CD4-positive, alpha-beta T cell (primary cell): ENCODE measurements around the gene ATP1A2. TPM values are rescaled to one million over a fixed set of nuclear protein-coding genes. Genes with fewer than 3 reads are reported as not detected.

Source experiments
- ATAC-seq: fragments of 200-7000 bp; cut with Tn5 transposase; one replicate; pipeline ENCODE4 v1.10.0; 2022; ENCODE audit warnings: mild to moderate bottlenecking; ENCODE audit not compliant: poor library complexity
- CTCF ChIA-PET: fragments of 350-600 bp; sonication (Branson Sonifier 250); formaldehyde crosslinking; loops from one replicate; lab custom pipeline; 2021; ENCODE audit warnings: antibody characterized with exemption, inconsistent platforms; lab: Charles Lee
- POLR2A ChIA-PET: fragments of 350-600 bp; sonication (Branson Sonifier 250); formaldehyde crosslinking; loops from one replicate; lab custom pipeline; 2021; ENCODE audit warnings: antibody characterized with exemption, inconsistent platforms; lab: Charles Lee
- DNase-seq, 14 experiments: peaks; one replicate each; pipeline ENCODE4 v3.0.0-alpha.2; 2013 to 2020; ENCODE audit warnings: mixed read lengths in 2 of 14
- H3K27ac ChIP-seq, 2 donors: one replicate each; pipeline versions ENCODE4 v1.5.1 to v1.7.0; 2013; ENCODE audit warnings: low read length in 2 of 2, low read depth in 1 of 2, mild to moderate bottlenecking in 1 of 2
- H3K27me3 ChIP-seq, 2 experiments: 1 replicate in 1 of 2; 2 replicates in 1 of 2; pipeline versions ENCODE4 v1.6.1 to v1.7.0; 2013; ENCODE audit warnings: low read length in 2 of 2, control low read depth in 1 of 2, mild to moderate bottlenecking in 1 of 2, moderate library complexity in 1 of 2; ENCODE audit not compliant: insufficient read depth in 2 of 2, control insufficient read depth in 1 of 2
- H3K36me3 ChIP-seq: one replicate; pipeline ENCODE4 v1.6.1; 2013; ENCODE audit warnings: low read length, control low read depth; ENCODE audit not compliant: insufficient read depth
- H3K4me1 ChIP-seq: one replicate; pipeline ENCODE4 v1.6.1; 2013; ENCODE audit warnings: low read length, control low read depth; ENCODE audit not compliant: insufficient read depth
- H3K4me3 ChIP-seq: one replicate; pipeline ENCODE4 v1.5.1; 2013; ENCODE audit warnings: mild to moderate bottlenecking, low read length, moderate library complexity
- H3K9me3 ChIP-seq, 2 experiments: 1 replicate in 1 of 2; 2 replicates in 1 of 2; pipeline versions ENCODE4 v1.6.1 to v1.7.0; 2013; ENCODE audit warnings: low read length in 2 of 2, mild to moderate bottlenecking in 2 of 2, control low read depth in 1 of 2, moderate library complexity in 1 of 2; ENCODE audit not compliant: control insufficient read depth in 1 of 2, insufficient read depth in 1 of 2
- H3K27ac Mint-ChIP-seq: one replicate; pipeline ENCODE4 v1.8.0; 2020; ENCODE audit warnings: mixed read lengths
- H3K27me3 Mint-ChIP-seq: one replicate; pipeline ENCODE4 v1.8.0; 2021; ENCODE audit warnings: mixed read lengths
- H3K36me3 Mint-ChIP-seq: one replicate; pipeline ENCODE4 v1.8.0; 2021; ENCODE audit warnings: low read depth, mixed read lengths
- H3K4me1 Mint-ChIP-seq: one replicate; pipeline ENCODE4 v1.8.0; 2021; ENCODE audit warnings: low read depth, mixed read lengths
- H3K4me3 Mint-ChIP-seq: one replicate; pipeline ENCODE4 v1.8.0; 2020; ENCODE audit warnings: mild to moderate bottlenecking, mixed read lengths
- H3K9me3 Mint-ChIP-seq: one replicate; pipeline ENCODE4 v1.8.0; 2020; ENCODE audit warnings: mixed read lengths
- intact Hi-C, 2 experiments: fragments of 100-400 bp; cut with DNase I in 1 of 2; cut with micrococcal nuclease in 1 of 2; formaldehyde crosslinking; loops; one replicate each; pipeline versions ENCODE4 v1.15.1 to v1.9.0; 2023 to 2025; cut with DNase I, micrococcal nuclease
- polyA plus RNA-seq, 2 donors: library from polyadenylated mRNA; unstranded; fragments of 120-200 nt; gene quantifications; one replicate each; pipeline ENCODE4 v1.2.1, GENCODE V29; 2013
- total RNA-seq, 174 experiments: library from RNA in 2 of 174; stranded (reverse) in 2 of 174; gene quantifications; one replicate each; pipeline ENCODE4 v1.2.3 and lab custom pipeline; 2021 to 2026
- TF ChIP-seq, protein P1 (sequence below): fragments of 200-600 bp; IDR thresholded peaks from one replicate; pipeline ENCODE4 v1.8.0; 2022; ENCODE audit warnings: antibody characterized with exemption, mild to moderate bottlenecking

Gene ATP1A2
- total RNA-seq (not detected), total RNA-seq (lab: John Stamatoyannopoulos, UW) (0 to 0.29 (median 0) reads per million in 172 experiments)
- polyA plus RNA-seq (2013, experiment 1 of 2): 0.03 TPM
- 1.7 TPM for polyA plus RNA-seq (2013, experiment 2 of 2)

DNA sequence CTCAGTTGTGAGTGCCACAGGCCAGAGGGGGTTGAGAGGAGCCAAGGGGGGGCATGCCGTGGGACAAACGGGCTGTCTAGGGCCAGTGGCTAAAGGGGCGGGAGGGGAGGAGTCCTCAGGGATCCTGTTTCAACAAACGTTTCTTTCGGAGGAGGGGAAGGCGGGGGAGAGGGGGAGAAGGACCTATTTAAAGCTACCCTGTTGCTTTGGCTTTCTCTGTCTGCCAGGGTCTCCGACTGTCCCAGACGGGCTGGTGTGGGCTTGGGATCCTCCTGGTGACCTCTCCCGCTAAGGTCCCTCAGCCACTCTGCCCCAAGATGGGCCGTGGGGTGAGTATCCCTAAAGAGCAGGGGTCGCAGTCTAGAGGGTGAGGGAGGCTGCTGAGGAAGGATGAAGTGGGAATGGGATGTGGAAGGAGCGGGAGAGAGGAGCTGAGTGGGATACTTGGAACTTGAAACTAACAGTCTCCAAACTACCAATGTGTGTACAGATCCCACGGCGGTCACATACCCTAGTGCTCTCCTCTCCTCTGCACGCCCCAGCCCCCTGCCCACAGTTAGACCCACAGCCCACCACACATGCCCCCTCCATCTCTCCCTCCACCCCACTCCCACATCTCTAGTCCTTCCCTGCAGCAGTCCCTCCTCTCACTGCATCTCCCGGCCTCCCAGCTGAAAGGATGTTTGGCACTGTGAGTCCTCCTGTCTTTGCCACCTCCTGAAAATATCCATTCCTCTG is at the start of gene ATP1A2:
ATP1A2 (plus strand) TSS at position 215 of the 738 bp plus-strand sequence; CDS start at position 318, 103 bp downstream.
- Histone ChIP-seq H3K4me3 (no peak within 1 kb of the TSS), H3K4me1 (no peaks in the 10 kb centered on the region), H3K36me3 (no peaks in the 10 kb centered on the region), H3K9me3 (no peaks in the 10 kb centered on the region), H3K27ac (no peak within 1 kb of the TSS), H3K27me3 (peaks cover 7 to 21% of the 10 kb centered on the region in 2 experiments)
- CTCF ChIA-PET: no interaction called here
- ATAC-seq: no peak
- Mint-ChIP-seq H3K27me3 (peaks cover 18% of the 10 kb centered on the region), H3K4me1 (no peaks in the 10 kb centered on the region), H3K27ac (no peak within 1 kb of the TSS), H3K36me3 (no peaks in the 10 kb centered on the region), H3K4me3 (no peak within 1 kb of the TSS), H3K9me3 (no peaks in the 10 kb centered on the region)
- intact Hi-C loops: no loop called here
- TF ChIP-seq, protein P1, sequence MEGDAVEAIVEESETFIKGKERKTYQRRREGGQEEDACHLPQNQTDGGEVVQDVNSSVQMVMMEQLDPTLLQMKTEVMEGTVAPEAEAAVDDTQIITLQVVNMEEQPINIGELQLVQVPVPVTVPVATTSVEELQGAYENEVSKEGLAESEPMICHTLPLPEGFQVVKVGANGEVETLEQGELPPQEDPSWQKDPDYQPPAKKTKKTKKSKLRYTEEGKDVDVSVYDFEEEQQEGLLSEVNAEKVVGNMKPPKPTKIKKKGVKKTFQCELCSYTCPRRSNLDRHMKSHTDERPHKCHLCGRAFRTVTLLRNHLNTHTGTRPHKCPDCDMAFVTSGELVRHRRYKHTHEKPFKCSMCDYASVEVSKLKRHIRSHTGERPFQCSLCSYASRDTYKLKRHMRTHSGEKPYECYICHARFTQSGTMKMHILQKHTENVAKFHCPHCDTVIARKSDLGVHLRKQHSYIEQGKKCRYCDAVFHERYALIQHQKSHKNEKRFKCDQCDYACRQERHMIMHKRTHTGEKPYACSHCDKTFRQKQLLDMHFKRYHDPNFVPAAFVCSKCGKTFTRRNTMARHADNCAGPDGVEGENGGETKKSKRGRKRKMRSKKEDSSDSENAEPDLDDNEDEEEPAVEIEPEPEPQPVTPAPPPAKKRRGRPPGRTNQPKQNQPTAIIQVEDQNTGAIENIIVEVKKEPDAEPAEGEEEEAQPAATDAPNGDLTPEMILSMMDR: no peak
- DNase-seq: no peak
- POLR2A ChIA-PET: no interaction called here

DNA sequence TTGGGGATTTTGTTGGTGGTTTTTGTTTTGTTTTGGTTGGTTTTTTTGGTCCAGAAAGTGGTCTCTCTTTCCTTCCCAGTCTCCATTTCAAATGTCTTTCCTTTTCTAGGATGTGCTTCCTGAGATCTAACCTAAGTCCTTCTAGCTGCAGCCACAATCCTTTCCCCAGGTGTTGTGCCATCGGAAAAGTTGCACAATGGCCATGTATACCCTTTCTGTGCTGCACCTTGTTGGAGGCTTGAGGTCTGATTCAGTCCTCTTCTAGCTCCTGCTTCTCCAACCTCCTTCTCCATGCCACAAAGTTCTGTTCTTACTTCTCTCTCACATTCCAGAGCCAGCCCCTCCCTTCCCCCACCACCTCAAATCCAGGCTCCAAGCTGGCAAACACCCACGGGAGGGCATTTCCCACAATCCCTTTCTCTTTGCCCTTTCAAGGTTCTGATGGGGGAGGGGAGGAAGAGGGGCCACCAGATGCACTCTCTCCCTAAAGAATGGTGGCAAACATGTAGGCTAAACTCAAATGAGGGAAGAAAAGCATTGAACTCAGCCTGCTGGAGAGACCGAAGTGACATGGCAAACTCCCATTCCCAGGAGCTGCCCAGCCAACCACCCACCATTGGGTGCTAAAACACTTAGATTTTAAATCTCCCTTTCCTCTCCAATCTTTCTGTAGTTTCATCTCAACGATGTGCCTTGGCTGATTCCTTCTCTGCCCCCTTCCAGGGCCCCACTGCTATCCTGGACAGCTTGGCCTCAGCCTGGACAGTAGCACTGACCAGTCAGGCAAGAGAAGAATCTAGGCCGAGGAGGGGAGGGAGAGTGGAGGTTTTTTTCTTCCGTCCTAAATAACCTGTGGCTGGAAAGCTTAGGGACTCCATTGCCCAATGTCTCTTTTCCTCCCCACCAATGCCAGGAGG is 48.5 kb upstream of the ATP1A2 start:
- H3K9me3 ChIP-seq: no peaks in the 10 kb centered on the region
- Mint-ChIP-seq H3K4me3 (no peak overlapping the region), H3K9me3 (no peaks in the 10 kb centered on the region), H3K4me1 (peaks cover 8% of the 10 kb centered on the region), H3K27me3 (peaks cover 26% of the 10 kb centered on the region), H3K36me3 (no peaks in the 10 kb centered on the region), H3K27ac (no peak overlapping the region)
- intact Hi-C loops: no loop called here
- H3K27me3 ChIP-seq: peaks cover 18 to 19% of the 10 kb centered on the region in 2 experiments
- peaks cover 13% of the 10 kb centered on the region for H3K4me1 ChIP-seq
- CTCF ChIA-PET: interaction anchor here (1.1 to 1.7 kb wide), 2 partner anchors 11 to 17 kb away, joined by 3 to 6 read pairs; no protein-coding TSS in a partner anchor
- ATAC-seq (no peak), DNase-seq (no peak)
- H3K27ac ChIP-seq: no peak overlapping the region
- POLR2A ChIA-PET: no interaction called here
- TF ChIP-seq, protein P1: no peak
- H3K36me3 ChIP-seq: no peaks in the 10 kb centered on the region
- H3K4me3 ChIP-seq: no peak overlapping the region

DNA sequence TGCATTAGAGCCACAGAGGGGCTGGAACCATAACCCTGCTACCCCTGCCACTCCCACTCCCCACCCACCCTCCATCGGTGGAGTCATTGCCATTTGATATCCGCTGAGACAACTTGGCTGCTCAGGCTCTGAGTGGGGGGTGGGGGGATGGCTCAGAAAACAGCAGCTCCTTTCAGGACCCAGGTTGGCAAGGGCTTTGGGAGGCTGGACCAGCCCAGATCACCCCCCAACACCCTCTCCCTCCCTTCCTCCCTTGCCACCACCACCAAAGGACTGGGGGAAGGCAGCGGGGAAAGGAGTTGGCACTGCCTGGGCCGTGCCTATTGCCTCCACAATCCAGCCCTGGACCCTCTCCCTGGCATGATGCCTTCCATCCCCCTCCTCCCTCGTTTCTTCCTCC is 47.3 kb upstream of the ATP1A2 start:
- ATAC-seq: no peak
- CTCF ChIA-PET: interaction anchor here (1.1 to 2.4 kb wide), 2 partner anchors 18 kb away, joined by 3 to 8 read pairs; no protein-coding TSS in a partner anchor
- no peak overlapping the region for H3K27ac Mint-ChIP-seq
- Histone ChIP-seq H3K4me3 (no peak overlapping the region), H3K27ac (no peak overlapping the region), H3K36me3 (no peaks in the 10 kb centered on the region), H3K9me3 (no peaks in the 10 kb centered on the region), H3K27me3 (peaks cover 19% of the 10 kb centered on the region in 2 experiments), H3K4me1 (peaks cover 13% of the 10 kb centered on the region)
- TF ChIP-seq, protein P1: no peak
- H3K4me1 Mint-ChIP-seq: peaks cover 8% of the 10 kb centered on the region
- POLR2A ChIA-PET: no interaction called here
- H3K9me3 Mint-ChIP-seq: no peaks in the 10 kb centered on the region
- peak overlapping the region; percentile 42 for H3K4me3 Mint-ChIP-seq
- H3K27me3 Mint-ChIP-seq: peaks cover 35% of the 10 kb centered on the region
- no peaks in the 10 kb centered on the region for H3K36me3 Mint-ChIP-seq
- intact Hi-C loops: no loop called here
- DNase-seq: no peak
